HG03521 (cell line): ENCODE results near the gene ICAM5.
"Not testable (repeated sequence)": the region's sequence is repeated elsewhere in the genome, so short reads cannot be mapped to it uniquely, and the experiment has no call there.

Experiments used
- ATAC-seq: cut with Tn5 transposase; IDR thresholded peaks from one replicate; pipeline ENCODE4 v1.9.1; 2021; ENCODE audit warnings: mild to moderate bottlenecking, moderate library complexity; ENCODE audit not compliant: unreplicated experiment

The ICAM5 gene

GRCh38 chr19:10289836-10290356 is at the start of gene ICAM5:
TSS of gene ICAM5 (plus strand) at chr19:10289952. CDS start at chr19:10290044, 92 bp downstream.
- ATAC-seq, result no peak

GRCh38 chr19:10241826-10242449 is 47.8 kb upstream of the ICAM5 start:
- not testable (repeated sequence) for ATAC-seq

GRCh38 chr19:10243606-10244005 is 46.1 kb upstream of the ICAM5 start:
- no peak for ATAC-seq

- no peak for ATAC-seq
Measured at GRCh38 chr19:10245189-10245939, 44.4 kb upstream of the ICAM5 start.

GRCh38 chr19:10246511-10246910 is 43.2 kb upstream of the ICAM5 start:
- ATAC-seq, result no peak

- peak; percentile 91 for ATAC-seq
Measured at GRCh38 chr19:10251792-10252694, 37.7 kb upstream of the ICAM5 start, which contains the start of gene MRPL4. TSS of gene MRPL4 (plus strand) at chr19:10252214. CDS start at chr19:10252254, 40 bp downstream.

- ATAC-seq, result no peak
Measured at GRCh38 chr19:10252707-10253106, 37.0 kb upstream of the ICAM5 start.

GRCh38 chr19:10254244-10254643 is 35.5 kb upstream of the ICAM5 start:
- no peak for ATAC-seq

GRCh38 chr19:10255358-10255757 is 34.4 kb upstream of the ICAM5 start:
- ATAC-seq, result no peak

- ATAC-seq, result no peak
Measured at GRCh38 chr19:10256551-10256950, 33.2 kb upstream of the ICAM5 start.

- no peak for ATAC-seq
Measured at GRCh38 chr19:10256970-10257615, 32.7 kb upstream of the ICAM5 start.

- no peak for ATAC-seq
Measured at GRCh38 chr19:10258080-10258710, 31.6 kb upstream of the ICAM5 start.

GRCh38 chr19:10259162-10259905 is 30.4 kb upstream of the ICAM5 start:
- no peak for ATAC-seq

- ATAC-seq, result no peak
Measured at GRCh38 chr19:10260141-10260584, 29.6 kb upstream of the ICAM5 start.

- ATAC-seq, result no peak
Measured at GRCh38 chr19:10262771-10263170, 27.0 kb upstream of the ICAM5 start.

- no peak for ATAC-seq
Measured at GRCh38 chr19:10266706-10267105, 23.0 kb upstream of the ICAM5 start.

- no peak for ATAC-seq
Measured at GRCh38 chr19:10268071-10268470, 21.7 kb upstream of the ICAM5 start.

GRCh38 chr19:10269333-10270179 is 20.2 kb upstream of the ICAM5 start:
- peak; percentile 38 for ATAC-seq
